ENCODE results near the gene RPTOR. TPM values are rescaled to one million over a fixed set of nuclear protein-coding genes. Genes with fewer than 3 reads are reported as not detected.
"Not testable (repeated sequence)": the region's sequence is repeated elsewhere in the genome, so short reads cannot be mapped to it uniquely, and the experiment has no call there.

RPTOR gene
- total and polyA plus RNA-seq, 4 donors = 12.4 to 46.1 (median 29.7) TPM

GRCh38 chr17:80503031-80503430 is 41.6 kb upstream of the RPTOR start:
- 83 to 85% methylated on average over 2 of the region's 2 CpGs for WGBS, 2 donors
- Histone ChIP-seq H3K9me3 (ENCODE audit: control insufficient read depth in 4 of 4, insufficient read depth in 3 of 4, low read length in 3 of 4) (no peaks in the 10 kb centered on the region), H3K27me3 (ENCODE audit: control insufficient read depth in 3 of 3, insufficient read depth in 3 of 3, low read length in 2 of 3) (peaks cover 0 to 7% (median 0%) of the 10 kb centered on the region in 3 donors), H3K4me3 (no peak overlapping the region), H3K4me1 (ENCODE audit: control insufficient read depth in 5 of 5, insufficient read depth in 5 of 5, low read length in 5 of 5) (peaks cover 0 to 13% (median 0%) of the 10 kb centered on the region in 5 donors), H3K9ac (ENCODE audit: insufficient read depth in 1 of 2, low read length in 2 of 2) (no peak overlapping the region), H3K27ac (ENCODE audit: low read depth in 1 of 2, low read length in 1 of 2) (no peak overlapping the region), H3K36me3 (ENCODE audit: control insufficient read depth in 4 of 4, insufficient read depth in 4 of 4, low read length in 4 of 4) (no peaks in the 10 kb centered on the region)
- no peak for ATAC-seq (ENCODE audit: insufficient read depth, low FRiP score)
- TF ChIP-seq, protein P1, sequence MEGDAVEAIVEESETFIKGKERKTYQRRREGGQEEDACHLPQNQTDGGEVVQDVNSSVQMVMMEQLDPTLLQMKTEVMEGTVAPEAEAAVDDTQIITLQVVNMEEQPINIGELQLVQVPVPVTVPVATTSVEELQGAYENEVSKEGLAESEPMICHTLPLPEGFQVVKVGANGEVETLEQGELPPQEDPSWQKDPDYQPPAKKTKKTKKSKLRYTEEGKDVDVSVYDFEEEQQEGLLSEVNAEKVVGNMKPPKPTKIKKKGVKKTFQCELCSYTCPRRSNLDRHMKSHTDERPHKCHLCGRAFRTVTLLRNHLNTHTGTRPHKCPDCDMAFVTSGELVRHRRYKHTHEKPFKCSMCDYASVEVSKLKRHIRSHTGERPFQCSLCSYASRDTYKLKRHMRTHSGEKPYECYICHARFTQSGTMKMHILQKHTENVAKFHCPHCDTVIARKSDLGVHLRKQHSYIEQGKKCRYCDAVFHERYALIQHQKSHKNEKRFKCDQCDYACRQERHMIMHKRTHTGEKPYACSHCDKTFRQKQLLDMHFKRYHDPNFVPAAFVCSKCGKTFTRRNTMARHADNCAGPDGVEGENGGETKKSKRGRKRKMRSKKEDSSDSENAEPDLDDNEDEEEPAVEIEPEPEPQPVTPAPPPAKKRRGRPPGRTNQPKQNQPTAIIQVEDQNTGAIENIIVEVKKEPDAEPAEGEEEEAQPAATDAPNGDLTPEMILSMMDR (IDR thresholded peaks at IDR 0.05; ENCODE audit: control extremely low read depth, extremely low read depth) = no peak
- DNase-seq = no peak

DNA sequence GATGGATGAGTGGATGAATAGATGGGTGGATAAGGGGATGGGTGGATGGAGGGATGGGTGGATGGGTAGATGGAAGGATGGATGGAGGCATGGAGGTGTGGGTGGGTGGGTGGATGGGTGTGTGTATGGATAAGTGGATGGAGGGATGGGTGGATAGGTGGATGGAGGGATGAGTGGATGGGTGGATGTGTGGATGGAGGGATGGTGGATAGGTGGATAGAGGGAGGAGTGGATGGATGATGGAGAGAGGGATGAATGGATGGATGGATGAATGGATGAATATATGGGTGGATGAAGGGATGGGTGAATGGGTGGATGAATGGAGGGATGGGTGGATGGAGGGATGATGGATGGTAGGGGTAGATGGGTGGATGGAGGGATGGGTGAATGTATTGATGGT is 40.7 kb upstream of the RPTOR start:
- H3K27me3 ChIP-seq (ENCODE audit: control insufficient read depth in 3 of 3, insufficient read depth in 3 of 3, low read length in 2 of 3) = peaks cover 0 to 10% (median 0%) of the 10 kb centered on the region in 3 donors
- no peak for ATAC-seq (ENCODE audit: insufficient read depth, low FRiP score)
- no peaks in the 10 kb centered on the region for H3K9me3 ChIP-seq (ENCODE audit: control insufficient read depth in 4 of 4, insufficient read depth in 3 of 4, low read length in 3 of 4)
- DNase-seq = no peak
- H3K4me3 ChIP-seq = no peak overlapping the region
- TF ChIP-seq, protein P1 (IDR thresholded peaks at IDR 0.05; ENCODE audit: control extremely low read depth, extremely low read depth) = no peak
- H3K9ac ChIP-seq (ENCODE audit: insufficient read depth in 1 of 2, low read length in 2 of 2) = no peak overlapping the region
- H3K4me1 ChIP-seq (ENCODE audit: control insufficient read depth in 5 of 5, insufficient read depth in 5 of 5, low read length in 5 of 5) = peaks cover 0 to 5% (median 0%) of the 10 kb centered on the region in 5 donors
- no peaks in the 10 kb centered on the region for H3K36me3 ChIP-seq (ENCODE audit: control insufficient read depth in 4 of 4, insufficient read depth in 4 of 4, low read length in 4 of 4)
- H3K27ac ChIP-seq (ENCODE audit: low read depth in 1 of 2, low read length in 1 of 2) = no peak overlapping the region

GRCh38 chr17:80504686-80505413 is 39.8 kb upstream of the RPTOR start:
- H3K9ac ChIP-seq (ENCODE audit: insufficient read depth in 1 of 2, low read length in 2 of 2) = no peak overlapping the region
- H3K9me3 ChIP-seq (ENCODE audit: control insufficient read depth in 4 of 4, insufficient read depth in 3 of 4, low read length in 3 of 4) = no peaks in the 10 kb centered on the region
- no peak for DNase-seq
- 38 to 43% methylated on average over 8 of the region's 8 CpGs for WGBS, 2 donors
- TF ChIP-seq, protein P1 (IDR thresholded peaks at IDR 0.05; ENCODE audit: control extremely low read depth, extremely low read depth) = no peak
- no peaks in the 10 kb centered on the region for H3K4me1 ChIP-seq (ENCODE audit: control insufficient read depth in 5 of 5, insufficient read depth in 5 of 5, low read length in 5 of 5)
- no peaks in the 10 kb centered on the region for H3K36me3 ChIP-seq (ENCODE audit: control insufficient read depth in 4 of 4, insufficient read depth in 4 of 4, low read length in 4 of 4)
- no peak for ATAC-seq (ENCODE audit: insufficient read depth, low FRiP score)
- H3K27ac ChIP-seq (ENCODE audit: low read depth in 1 of 2, low read length in 1 of 2) = no peak overlapping the region
- H3K4me3 ChIP-seq = no peak overlapping the region
- H3K27me3 ChIP-seq (ENCODE audit: control insufficient read depth in 3 of 3, insufficient read depth in 3 of 3, low read length in 2 of 3) = peaks cover 0 to 10% (median 0%) of the 10 kb centered on the region in 3 donors

DNA sequence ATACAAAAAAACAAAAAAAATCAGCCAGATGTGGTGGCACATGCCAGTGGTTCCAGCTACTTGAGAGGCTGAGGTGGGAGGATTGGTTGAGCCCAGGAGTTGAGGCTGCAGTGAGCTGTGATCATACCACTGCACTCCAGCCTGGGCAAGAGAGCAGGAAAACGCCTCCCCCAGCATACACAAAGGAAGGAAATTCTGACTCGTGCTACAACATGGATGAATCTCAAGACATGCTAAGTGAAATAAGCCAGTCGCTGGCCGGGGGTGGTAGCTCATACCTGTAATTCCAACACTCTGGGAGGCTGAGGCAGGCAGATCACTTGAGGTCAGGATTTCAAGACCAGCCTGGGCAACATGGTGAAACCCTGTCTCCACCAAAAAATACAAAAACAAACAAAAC is 37.5 kb upstream of the RPTOR start:
- H3K27me3 ChIP-seq (ENCODE audit: control insufficient read depth in 3 of 3, insufficient read depth in 3 of 3, low read length in 2 of 3) = peaks cover 0 to 13% (median 0%) of the 10 kb centered on the region in 3 donors
- H3K4me1 ChIP-seq (ENCODE audit: control insufficient read depth in 5 of 5, insufficient read depth in 5 of 5, low read length in 5 of 5); H3K4me3 ChIP-seq; H3K9ac ChIP-seq (ENCODE audit: insufficient read depth in 1 of 2, low read length in 2 of 2); H3K27ac ChIP-seq (ENCODE audit: low read depth in 1 of 2, low read length in 1 of 2); ATAC-seq (ENCODE audit: insufficient read depth, low FRiP score); H3K36me3 ChIP-seq (ENCODE audit: control insufficient read depth in 4 of 4, insufficient read depth in 4 of 4, low read length in 4 of 4); DNase-seq; H3K9me3 ChIP-seq (ENCODE audit: control insufficient read depth in 4 of 4, insufficient read depth in 3 of 4, low read length in 3 of 4): not testable (repeated sequence)
- WGBS, 2 donors = 40 to 45% methylated on average over 4 of the region's 4 CpGs

Measured in lung (tissue), 12 donors.